ENCODE results near the gene ARID5A. TPM values are rescaled to one million over a fixed set of nuclear protein-coding genes. Genes with fewer than 3 reads are reported as not detected.

Gene ARID5A
- total RNA-seq, 1 experiment from 2014 or later, result 13.9 TPM

- ChIA-PET CTCF (interaction anchor here (2.1 to 7.7 kb wide), 4 partner anchors 15 to 23 kb away, joined by 10 to 84 read pairs (median 26); no protein-coding TSS in a partner anchor), POLR2A (interaction anchor here (1.3 kb wide), 1 partner anchor 23 kb away, joined by 3 read pairs; no protein-coding TSS in a partner anchor)
- H3K4me1 Mint-ChIP-seq, result peaks cover 39% of the 10 kb centered on the region
- no peak for TF ChIP-seq GTF2I (CRISPR knock-in tag; conservative IDR thresholded peaks at IDR 0.05)
- no peak for TF ChIP-seq ZNF532 (CRISPR knock-in tag; IDR thresholded peaks at IDR 0.05; ENCODE audit: borderline replicate concordance)
- no peak for TF ChIP-seq NR3C1 (CRISPR knock-in tag; conservative IDR thresholded peaks at IDR 0.05; ENCODE audit: low read depth)
- TF ChIP-seq SMAD3 (CRISPR knock-in tag; IDR thresholded peaks at IDR 0.05; ENCODE audit: borderline replicate concordance), result no peak
- H3K4me3 Mint-ChIP-seq, result no peak overlapping the region
- ATAC-seq (no peak), DNase-seq (ENCODE audit: low spot score) (no peak)
- H3K27ac Mint-ChIP-seq, result no peak overlapping the region
- peaks cover 22% of the 10 kb centered on the region for H3K27me3 Mint-ChIP-seq (ENCODE audit: low read depth)
- no peaks in the 10 kb centered on the region for H3K36me3 Mint-ChIP-seq
- no peaks in the 10 kb centered on the region for H3K9me3 Mint-ChIP-seq
Measured at GRCh38 chr2:96532641-96533291, 3.8 kb upstream of the ARID5A start.

DNA sequence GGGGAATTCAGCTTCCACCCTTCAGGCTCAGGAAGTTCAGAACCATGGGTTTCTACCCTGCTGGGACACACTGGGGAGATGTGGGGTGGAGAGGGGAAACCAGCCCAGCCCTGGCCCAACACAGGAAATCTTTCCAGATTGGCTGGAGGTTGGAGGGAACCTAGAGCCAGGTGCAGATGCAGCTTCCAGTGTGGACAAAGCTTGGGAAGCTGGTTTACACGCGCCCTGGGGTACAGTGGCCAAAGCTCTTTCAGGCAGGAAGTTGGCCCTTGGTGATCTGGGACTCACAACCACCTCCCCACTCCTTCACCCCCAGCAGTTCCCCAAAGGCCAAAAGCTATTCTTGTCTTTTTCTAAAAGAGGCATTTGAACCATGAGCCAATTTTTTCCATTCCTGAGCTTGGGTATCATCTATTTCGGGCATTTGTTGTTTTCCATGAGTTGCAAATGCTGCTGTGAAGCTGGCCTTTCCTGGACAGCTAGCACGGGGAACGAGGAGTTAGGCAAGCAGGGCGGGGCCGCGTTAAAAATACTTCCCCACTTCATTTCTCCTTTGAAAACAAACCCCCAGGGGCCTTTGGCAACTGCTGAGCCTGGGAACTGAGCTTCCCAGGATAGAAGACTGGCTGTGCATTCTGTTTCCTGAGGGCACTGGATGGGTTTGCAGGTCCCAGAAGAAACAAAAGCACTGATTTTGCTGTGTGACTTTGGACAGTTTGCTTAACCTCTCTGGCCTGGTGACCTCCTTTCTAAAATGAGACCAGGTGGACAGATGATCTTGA, 3.1 kb upstream of the ARID5A start:
- Mint-ChIP-seq H3K27me3 (ENCODE audit: low read depth) (peaks cover 27% of the 10 kb centered on the region), H3K36me3 (no peaks in the 10 kb centered on the region), H3K9me3 (no peaks in the 10 kb centered on the region), H3K4me1 (peaks cover 34% of the 10 kb centered on the region), H3K27ac (no peak overlapping the region), H3K4me3 (no peak overlapping the region)
- TF ChIP-seq FOXK1 (CRISPR knock-in tag; IDR thresholded peaks at IDR 0.05), result no peak
- TF ChIP-seq ZNF532 (CRISPR knock-in tag; IDR thresholded peaks at IDR 0.05; ENCODE audit: borderline replicate concordance), result no peak
- TF ChIP-seq GABPB1 (CRISPR knock-in tag; IDR thresholded peaks at IDR 0.05), result no peak
- no peak for TF ChIP-seq HMGA2 (CRISPR knock-in tag; IDR thresholded peaks at IDR 0.05)
- DNase-seq (ENCODE audit: low spot score), result no peak
- ChIA-PET CTCF (interaction anchor here (0.7 to 7.7 kb wide), 5 partner anchors 14 to 126 kb away, joined by 3 to 84 read pairs (median 18); no protein-coding TSS in a partner anchor), POLR2A (interaction anchor here (1.3 kb wide), 1 partner anchor 24 kb away, joined by 3 read pairs; no protein-coding TSS in a partner anchor)
- no peak for ATAC-seq

- no peak overlapping the region for H3K27ac Mint-ChIP-seq
- DNase-seq (ENCODE audit: low spot score) (no peak), ATAC-seq (no peak)
- H3K27me3 Mint-ChIP-seq (ENCODE audit: low read depth), result peaks cover 27% of the 10 kb centered on the region
- peaks cover 39% of the 10 kb centered on the region for H3K4me1 Mint-ChIP-seq
- ChIA-PET POLR2A (no interaction called here), CTCF (interaction anchor here (2.1 to 7.7 kb wide), 4 partner anchors 14 to 25 kb away, joined by 10 to 84 read pairs (median 26); no protein-coding TSS in a partner anchor)
- H3K9me3 Mint-ChIP-seq, result no peaks in the 10 kb centered on the region
- H3K36me3 Mint-ChIP-seq, result no peaks in the 10 kb centered on the region
- no peak overlapping the region for H3K4me3 Mint-ChIP-seq
- TF ChIP-seq ZNF416 (CRISPR knock-in tag; IDR thresholded peaks at IDR 0.05) (no peak), NR1H2 (CRISPR knock-in tag; IDR thresholded peaks at IDR 0.05) (no peak), JAZF1 (CRISPR knock-in tag; IDR thresholded peaks at IDR 0.05) (no peak), MXD4 (CRISPR knock-in tag; IDR thresholded peaks at IDR 0.05; ENCODE audit: borderline replicate concordance) (no peak), CREB1 (CRISPR knock-in tag; IDR thresholded peaks at IDR 0.05) (no peak), PRRX2 (CRISPR knock-in tag; IDR thresholded peaks at IDR 0.05) (no peak), NR3C1 (CRISPR knock-in tag; conservative IDR thresholded peaks at IDR 0.05; ENCODE audit: low read depth) (no peak), CREM (CRISPR knock-in tag; IDR thresholded peaks at IDR 0.05) (no peak)
- TF ChIP-seq, protein P1, sequence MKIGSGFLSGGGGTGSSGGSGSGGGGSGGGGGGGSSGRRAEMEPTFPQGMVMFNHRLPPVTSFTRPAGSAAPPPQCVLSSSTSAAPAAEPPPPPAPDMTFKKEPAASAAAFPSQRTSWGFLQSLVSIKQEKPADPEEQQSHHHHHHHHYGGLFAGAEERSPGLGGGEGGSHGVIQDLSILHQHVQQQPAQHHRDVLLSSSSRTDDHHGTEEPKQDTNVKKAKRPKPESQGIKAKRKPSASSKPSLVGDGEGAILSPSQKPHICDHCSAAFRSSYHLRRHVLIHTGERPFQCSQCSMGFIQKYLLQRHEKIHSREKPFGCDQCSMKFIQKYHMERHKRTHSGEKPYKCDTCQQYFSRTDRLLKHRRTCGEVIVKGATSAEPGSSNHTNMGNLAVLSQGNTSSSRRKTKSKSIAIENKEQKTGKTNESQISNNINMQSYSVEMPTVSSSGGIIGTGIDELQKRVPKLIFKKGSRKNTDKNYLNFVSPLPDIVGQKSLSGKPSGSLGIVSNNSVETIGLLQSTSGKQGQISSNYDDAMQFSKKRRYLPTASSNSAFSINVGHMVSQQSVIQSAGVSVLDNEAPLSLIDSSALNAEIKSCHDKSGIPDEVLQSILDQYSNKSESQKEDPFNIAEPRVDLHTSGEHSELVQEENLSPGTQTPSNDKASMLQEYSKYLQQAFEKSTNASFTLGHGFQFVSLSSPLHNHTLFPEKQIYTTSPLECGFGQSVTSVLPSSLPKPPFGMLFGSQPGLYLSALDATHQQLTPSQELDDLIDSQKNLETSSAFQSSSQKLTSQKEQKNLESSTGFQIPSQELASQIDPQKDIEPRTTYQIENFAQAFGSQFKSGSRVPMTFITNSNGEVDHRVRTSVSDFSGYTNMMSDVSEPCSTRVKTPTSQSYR (CRISPR knock-in tag; IDR thresholded peaks at IDR 0.05), result no peak
- TF ChIP-seq, protein P2, sequence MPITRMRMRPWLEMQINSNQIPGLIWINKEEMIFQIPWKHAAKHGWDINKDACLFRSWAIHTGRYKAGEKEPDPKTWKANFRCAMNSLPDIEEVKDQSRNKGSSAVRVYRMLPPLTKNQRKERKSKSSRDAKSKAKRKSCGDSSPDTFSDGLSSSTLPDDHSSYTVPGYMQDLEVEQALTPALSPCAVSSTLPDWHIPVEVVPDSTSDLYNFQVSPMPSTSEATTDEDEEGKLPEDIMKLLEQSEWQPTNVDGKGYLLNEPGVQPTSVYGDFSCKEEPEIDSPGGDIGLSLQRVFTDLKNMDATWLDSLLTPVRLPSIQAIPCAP (CRISPR knock-in tag; IDR thresholded peaks at IDR 0.05), result no peak
- TF ChIP-seq, protein P3, sequence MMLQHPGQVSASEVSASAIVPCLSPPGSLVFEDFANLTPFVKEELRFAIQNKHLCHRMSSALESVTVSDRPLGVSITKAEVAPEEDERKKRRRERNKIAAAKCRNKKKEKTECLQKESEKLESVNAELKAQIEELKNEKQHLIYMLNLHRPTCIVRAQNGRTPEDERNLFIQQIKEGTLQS (CRISPR knock-in tag; conservative IDR thresholded peaks at IDR 0.05), result no peak
Measured at GRCh38 chr2:96534141-96534540, 2.4 kb upstream of the ARID5A start.
